Caco-2 (cell line): ENCODE results near the gene ZNF394. TPM values are rescaled to one million over a fixed set of nuclear protein-coding genes. Genes with fewer than 3 reads are reported as not detected.

ENCODE experiments used
- BruUV-seq: library from RNA; stranded (reverse); fragments of 400-500 nt; replicated peaks from 2 replicates; lab custom pipeline; 2021; lab: Mats Ljungman, UMichigan
- CTCF ChIA-PET: fragments of 300-600 bp; sonication (Branson Sonifier 250); formaldehyde crosslinking; loops from one replicate; lab custom pipeline; 2022; ENCODE audit warnings: antibody characterized with exemption; lab: Charles Lee
- POLR2A ChIA-PET: fragments of 300-600 bp; sonication (Branson Sonifier 250); formaldehyde crosslinking; loops from one replicate; lab custom pipeline; 2022; ENCODE audit warnings: antibody characterized with exemption; lab: Charles Lee
- DNase-seq, 2 experiments: peaks; one replicate each; pipeline versions ENCODE4 v3.0.0 to v3.0.0-alpha.2; 2020 to 2022
- H3K27me3 ChIP-seq: replicated peaks from 2 replicates; pipeline ENCODE4 v1.6.0; 2011; ENCODE audit warnings: low read length; ENCODE audit not compliant: control insufficient read depth, insufficient read depth
- H3K36me3 ChIP-seq: 2 replicates; pipeline ENCODE4 v1.5.1; 2011; ENCODE audit warnings: low read length; ENCODE audit not compliant: control insufficient read depth, insufficient read depth
- H3K4me1 ChIP-seq: fragments of 250-450 bp; sonication (Bioruptor Pico); 2 replicates; pipeline ENCODE4 v1.5.1; 2020; ENCODE audit warnings: mild to moderate bottlenecking
- H3K4me3 ChIP-seq: 2 replicates; pipeline ENCODE4 v1.5.1; 2011; ENCODE audit warnings: low read depth, mild to moderate bottlenecking, control low read depth, low read length
- H3K9me3 ChIP-seq: fragments of 250-450 bp; sonication (Bioruptor Pico); 2 replicates; pipeline ENCODE4 v1.5.1; 2020; ENCODE audit warnings: mild to moderate bottlenecking, moderate library complexity
- H3K27ac Mint-ChIP-seq: one replicate; pipeline ENCODE4 v1.8.0; 2022; ENCODE audit warnings: mixed read lengths; ENCODE audit not compliant: unreplicated experiment
- H3K27me3 Mint-ChIP-seq: one replicate; pipeline ENCODE4 v1.8.0; 2022; ENCODE audit warnings: mixed read lengths; ENCODE audit not compliant: insufficient read depth, unreplicated experiment
- H3K36me3 Mint-ChIP-seq: one replicate; pipeline ENCODE4 v1.8.0; 2022; ENCODE audit warnings: mild to moderate bottlenecking, mixed read lengths; ENCODE audit not compliant: insufficient read depth, unreplicated experiment
- H3K4me1 Mint-ChIP-seq: one replicate; pipeline ENCODE4 v1.8.0; 2022; ENCODE audit warnings: low read depth, mixed read lengths; ENCODE audit not compliant: unreplicated experiment
- H3K4me3 Mint-ChIP-seq: one replicate; pipeline ENCODE4 v1.8.0; 2022; ENCODE audit warnings: mild to moderate bottlenecking, moderate library complexity, mixed read lengths; ENCODE audit not compliant: unreplicated experiment
- H3K9me3 Mint-ChIP-seq: one replicate; pipeline ENCODE4 v1.8.0; 2022; ENCODE audit warnings: mixed read lengths; ENCODE audit not compliant: unreplicated experiment
- intact Hi-C: fragments of 100-400 bp; cut with micrococcal nuclease; formaldehyde crosslinking; loops from one replicate; pipeline ENCODE4 v1.10.0; 2022; ENCODE audit not compliant: unreplicated experiment
- total RNA-seq: library from RNA; stranded (reverse); gene quantifications from 2 replicates; pipeline ENCODE4 v1.2.3, GENCODE V29; 2022
- TF ChIP-seq, protein P1 (sequence below), 2 experiments: fragments of 200-600 bp in 1 of 2; IDR thresholded peaks; 1 replicate in 1 of 2; 2 replicates in 1 of 2; pipeline versions ENCODE4 v1.5.1 to v1.8.0; 2011 to 2022; ENCODE audit warnings: antibody characterized with exemption in 1 of 2, control low read depth in 1 of 2, inconsistent platforms in 1 of 2, low read depth in 1 of 2, low read length in 1 of 2, mild to moderate bottlenecking in 1 of 2, moderate library complexity in 1 of 2; ENCODE audit not compliant: insufficient read depth in 1 of 2, severe bottlenecking in 1 of 2, unreplicated experiment in 1 of 2

The ZNF394 gene
- total RNA-seq, 1 experiment from 2014 or later, result 31.8 TPM

DNA sequence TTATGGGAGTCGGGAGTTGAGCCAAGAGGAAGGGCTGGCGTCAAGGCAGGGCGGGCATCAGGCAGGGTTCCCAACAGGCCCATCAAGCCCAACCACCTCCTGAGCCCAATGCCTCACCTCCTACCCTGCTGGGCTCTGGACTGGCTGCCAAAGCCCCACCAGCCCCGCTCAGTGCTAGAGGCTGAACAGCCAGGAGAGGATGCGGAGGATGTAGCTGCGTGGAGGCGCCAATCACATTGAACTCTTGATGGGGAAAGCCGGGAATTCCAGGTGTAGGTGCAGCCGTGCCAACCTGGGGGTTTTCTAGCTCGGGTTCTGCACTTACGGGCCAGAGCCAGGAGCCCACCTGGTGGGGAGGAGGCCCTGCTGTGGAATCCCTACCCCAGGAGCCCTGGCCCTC is 47.0 kb downstream of the ZNF394 start:
- H3K27me3 ChIP-seq, result no peaks in the 10 kb centered on the region
- Mint-ChIP-seq H3K36me3 (peaks cover 92% of the 10 kb centered on the region), H3K27ac (peak overlapping the region; percentile 39), H3K4me1 (peaks cover 12% of the 10 kb centered on the region), H3K9me3 (no peaks in the 10 kb centered on the region), H3K27me3 (no peaks in the 10 kb centered on the region), H3K4me3 (no peak overlapping the region)
- intact Hi-C loops, result no loop called here
- peaks cover 11% of the 10 kb centered on the region for H3K36me3 ChIP-seq
- no peaks in the 10 kb centered on the region for H3K4me1 ChIP-seq
- POLR2A ChIA-PET, result no interaction called here
- TF ChIP-seq, protein P1, sequence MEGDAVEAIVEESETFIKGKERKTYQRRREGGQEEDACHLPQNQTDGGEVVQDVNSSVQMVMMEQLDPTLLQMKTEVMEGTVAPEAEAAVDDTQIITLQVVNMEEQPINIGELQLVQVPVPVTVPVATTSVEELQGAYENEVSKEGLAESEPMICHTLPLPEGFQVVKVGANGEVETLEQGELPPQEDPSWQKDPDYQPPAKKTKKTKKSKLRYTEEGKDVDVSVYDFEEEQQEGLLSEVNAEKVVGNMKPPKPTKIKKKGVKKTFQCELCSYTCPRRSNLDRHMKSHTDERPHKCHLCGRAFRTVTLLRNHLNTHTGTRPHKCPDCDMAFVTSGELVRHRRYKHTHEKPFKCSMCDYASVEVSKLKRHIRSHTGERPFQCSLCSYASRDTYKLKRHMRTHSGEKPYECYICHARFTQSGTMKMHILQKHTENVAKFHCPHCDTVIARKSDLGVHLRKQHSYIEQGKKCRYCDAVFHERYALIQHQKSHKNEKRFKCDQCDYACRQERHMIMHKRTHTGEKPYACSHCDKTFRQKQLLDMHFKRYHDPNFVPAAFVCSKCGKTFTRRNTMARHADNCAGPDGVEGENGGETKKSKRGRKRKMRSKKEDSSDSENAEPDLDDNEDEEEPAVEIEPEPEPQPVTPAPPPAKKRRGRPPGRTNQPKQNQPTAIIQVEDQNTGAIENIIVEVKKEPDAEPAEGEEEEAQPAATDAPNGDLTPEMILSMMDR (IDR thresholded peaks at IDR 0.05; ENCODE audit: insufficient read depth in 1 of 2, low read depth in 1 of 2, low read length in 1 of 2, severe bottlenecking in 1 of 2, unreplicated experiment in 1 of 2), result no peak
- CTCF ChIA-PET, result no interaction called here
- no peak overlapping the region for H3K4me3 ChIP-seq
- DNase-seq, result no peak
- no peaks in the 10 kb centered on the region for H3K9me3 ChIP-seq
- no TSS peak for BruUV-seq

DNA sequence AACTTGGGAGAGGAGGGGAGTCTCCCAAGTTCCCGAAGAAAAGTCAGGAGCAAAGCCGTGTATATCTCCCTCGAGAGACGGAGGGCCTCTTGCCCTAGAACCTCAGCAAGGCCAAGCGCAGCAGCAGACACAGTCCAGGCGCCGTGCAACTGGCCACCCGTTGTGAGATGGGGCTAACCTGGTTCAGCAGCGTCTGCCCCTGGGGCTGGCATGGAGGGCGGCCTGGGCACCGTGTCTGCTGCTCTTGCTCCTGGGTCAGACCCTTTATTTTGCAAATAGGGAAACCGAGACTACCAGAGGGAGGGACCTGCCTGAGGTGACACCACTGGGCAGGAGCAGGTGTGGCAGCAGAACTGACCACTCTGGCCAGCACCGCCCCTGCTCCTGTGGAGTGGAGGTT is 47.5 kb downstream of the ZNF394 start:
- Histone ChIP-seq H3K4me3 (no peak overlapping the region), H3K36me3 (peaks cover 14% of the 10 kb centered on the region), H3K9me3 (no peaks in the 10 kb centered on the region), H3K4me1 (no peaks in the 10 kb centered on the region), H3K27me3 (no peaks in the 10 kb centered on the region)
- Mint-ChIP-seq H3K27me3 (no peaks in the 10 kb centered on the region), H3K36me3 (peaks cover 92% of the 10 kb centered on the region), H3K4me3 (no peak overlapping the region), H3K4me1 (peaks cover 12% of the 10 kb centered on the region), H3K27ac (no peak overlapping the region), H3K9me3 (no peaks in the 10 kb centered on the region)
- TF ChIP-seq, protein P1 (IDR thresholded peaks at IDR 0.05; ENCODE audit: insufficient read depth in 1 of 2, low read depth in 1 of 2, low read length in 1 of 2, severe bottlenecking in 1 of 2, unreplicated experiment in 1 of 2), result no peak
- no TSS peak for BruUV-seq
- ChIA-PET POLR2A (no interaction called here), CTCF (no interaction called here)
- intact Hi-C loops, result no loop called here
- DNase-seq, result no peak

DNA sequence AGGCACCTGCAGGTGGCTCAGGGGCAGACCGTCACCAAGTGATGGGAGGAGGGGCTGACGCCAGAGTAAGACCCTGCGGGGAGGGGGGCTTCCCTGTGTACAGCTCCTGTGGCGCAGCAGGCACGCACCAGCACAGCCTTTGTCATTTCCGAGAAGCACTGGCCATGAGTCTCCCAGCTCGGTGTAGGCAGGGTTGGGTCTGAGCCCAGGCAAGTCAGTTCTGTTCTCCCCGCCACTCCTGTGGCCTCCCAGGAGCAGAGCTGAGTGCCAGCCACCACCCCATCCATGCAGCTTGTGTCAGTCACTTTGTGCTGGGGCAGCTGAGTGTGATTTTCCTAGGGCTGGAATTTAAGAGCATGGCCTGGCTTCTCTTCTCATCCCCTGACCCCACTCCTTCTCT is 48.1 kb downstream of the ZNF394 start:
- Mint-ChIP-seq H3K9me3 (no peaks in the 10 kb centered on the region), H3K4me1 (peaks cover 12% of the 10 kb centered on the region), H3K36me3 (peaks cover 92% of the 10 kb centered on the region), H3K4me3 (no peak overlapping the region), H3K27ac (no peak overlapping the region), H3K27me3 (no peaks in the 10 kb centered on the region)
- Histone ChIP-seq H3K4me3 (no peak overlapping the region), H3K9me3 (no peaks in the 10 kb centered on the region), H3K36me3 (peaks cover 14% of the 10 kb centered on the region), H3K27me3 (no peaks in the 10 kb centered on the region), H3K4me1 (no peaks in the 10 kb centered on the region)
- DNase-seq, result no peak
- intact Hi-C loops, result no loop called here
- ChIA-PET CTCF (no interaction called here), POLR2A (interaction anchor here (0.5 kb wide), 1 partner anchor 566 kb away, joined by 5 read pairs; no protein-coding TSS in a partner anchor)
- no TSS peak for BruUV-seq
- TF ChIP-seq, protein P1 (IDR thresholded peaks at IDR 0.05; ENCODE audit: insufficient read depth in 1 of 2, low read depth in 1 of 2, low read length in 1 of 2, severe bottlenecking in 1 of 2, unreplicated experiment in 1 of 2), result no peak
